H1 (cell line): Measurements from ENCODE around the gene MAGI1. TPM values are rescaled to one million over a fixed set of nuclear protein-coding genes. Genes with fewer than 3 reads are reported as not detected.

ENCODE experiments used
- CTCF ChIA-PET: fragments of 300-600 bp; sonication (Branson Sonifier 250); formaldehyde crosslinking; loops from one replicate; lab custom pipeline; 2021; ENCODE audit not compliant: partially characterized antibody; lab: Charles Lee
- POLR2A ChIA-PET: fragments of 300-600 bp; sonication (Branson Sonifier 250); formaldehyde crosslinking; loops from one replicate; lab custom pipeline; 2021; ENCODE audit warnings: inconsistent platforms; ENCODE audit not compliant: partially characterized antibody; lab: Charles Lee
- DNase-seq, 2 experiments: peaks; one replicate each; pipeline versions ENCODE4 v3.0.0 to v3.0.0-alpha.2; 2010 to 2022; ENCODE audit warnings: low spot score in 2 of 2, low read depth in 1 of 2, mixed read lengths in 1 of 2
- FAIRE-seq: peaks from 2 replicates; lab custom pipeline; 2011; peaks lifted over from hg19 to GRCh38; lab: Jason Lieb, UNC
- H2AFZ ChIP-seq: 2 replicates; pipeline ENCODE4 v1.8.1; 2012; ENCODE audit warnings: low read length, inconsistent platforms
- H2AK5ac ChIP-seq: 2 replicates; pipeline ENCODE4 v1.6.1; 2013; ENCODE audit warnings: low read depth, low read length
- H2BK120ac ChIP-seq: replicated peaks from 2 replicates; pipeline ENCODE3; 2013; ENCODE audit warnings: low read depth, low read length, inconsistent platforms
- H2BK12ac ChIP-seq: 2 replicates; pipeline ENCODE4 v1.6.1; 2013; ENCODE audit warnings: low read depth, low read length
- H2BK15ac ChIP-seq: 2 replicates; pipeline ENCODE4 v1.6.1; 2013; ENCODE audit warnings: low read length
- H2BK20ac ChIP-seq: 2 replicates; pipeline ENCODE4 v1.6.1; 2013; ENCODE audit warnings: low read length
- H2BK5ac ChIP-seq: 2 replicates; pipeline ENCODE4 v1.6.1; 2013; ENCODE audit warnings: low read depth, low read length
- H3K14ac ChIP-seq: 2 replicates; pipeline ENCODE4 v1.6.1; 2013; ENCODE audit warnings: inconsistent platforms; ENCODE audit not compliant: insufficient read length
- H3K18ac ChIP-seq: 2 replicates; pipeline ENCODE4 v1.6.1; 2013; ENCODE audit warnings: low read length; ENCODE audit errors: extremely low read depth
- H3K23ac ChIP-seq: 2 replicates; pipeline ENCODE4 v1.6.1; 2013; ENCODE audit warnings: inconsistent platforms; ENCODE audit not compliant: insufficient read length
- H3K23me2 ChIP-seq: 2 replicates; pipeline ENCODE4 v1.6.1; 2013; ENCODE audit warnings: low read depth, low read length
- H3K27ac ChIP-seq: 2 replicates; pipeline ENCODE4 v1.6.1; 2011; ENCODE audit warnings: low read depth, low read length, inconsistent platforms
- H3K27me3 ChIP-seq, 4 experiments: replicated peaks in 1 of 4; 1 replicate in 1 of 4; 2 replicates in 3 of 4; pipeline versions ENCODE4 v1.6.1 to v1.8.1; 2011 to 2013; ENCODE audit warnings: low read length in 3 of 4, mild to moderate bottlenecking in 3 of 4, inconsistent platforms in 2 of 4, mixed read lengths in 2 of 4, moderate library complexity in 1 of 4; ENCODE audit not compliant: control insufficient read depth in 3 of 4, insufficient read depth in 3 of 4; ENCODE audit errors: extremely low read depth in 1 of 4
- H3K36me3 ChIP-seq, 4 experiments: 2 replicates each; pipeline versions ENCODE4 v1.6.1 to v1.8.1; 2011 to 2013; ENCODE audit warnings: mild to moderate bottlenecking in 4 of 4, low read length in 3 of 4, moderate library complexity in 2 of 4, control low read depth in 1 of 4, inconsistent platforms in 1 of 4; ENCODE audit not compliant: insufficient read depth in 4 of 4, control insufficient read depth in 2 of 4
- H3K4ac ChIP-seq: replicated peaks from 2 replicates; pipeline ENCODE3; 2013; ENCODE audit warnings: low read length, low read depth, mixed read lengths, inconsistent platforms; ENCODE audit not compliant: insufficient read length
- H3K4me1 ChIP-seq, 4 experiments: replicated peaks in 1 of 4; 1 replicate in 1 of 4; 2 replicates in 3 of 4; pipeline versions ENCODE4 v1.6.1 to v1.8.1; 2011 to 2013; ENCODE audit warnings: low read length in 3 of 4, inconsistent platforms in 2 of 4, mixed read lengths in 1 of 4; ENCODE audit not compliant: insufficient read depth in 4 of 4, control insufficient read depth in 3 of 4
- H3K4me2 ChIP-seq, 2 experiments: 2 replicates each; pipeline versions ENCODE4 v1.6.1 to v1.8.1; 2011 to 2013; ENCODE audit warnings: low read depth in 2 of 2, low read length in 2 of 2, control low read depth in 1 of 2, inconsistent platforms in 1 of 2, mild to moderate bottlenecking in 1 of 2; ENCODE audit not compliant: insufficient read depth in 1 of 2
- H3K4me3 ChIP-seq, 4 experiments: fragments of 200-600, 300-600 bp in 1 of 4; sonication (generic), shearing (Covaris generic), sonication (Bioruptor Twin) in 1 of 4; 2 replicates each; pipeline versions ENCODE4 v1.5.1 to v1.8.1; 2011 to 2016; ENCODE audit warnings: low read length in 4 of 4, low read depth in 3 of 4, control low read depth in 2 of 4, inconsistent platforms in 2 of 4, mild to moderate bottlenecking in 2 of 4, mixed read lengths in 1 of 4, moderate library complexity in 1 of 4; ENCODE audit not compliant: insufficient read depth in 2 of 4; ENCODE audit errors: extremely low read depth in 1 of 4
- H3K56ac ChIP-seq: replicated peaks from 2 replicates; pipeline ENCODE3; 2013; ENCODE audit warnings: low read depth, mild to moderate bottlenecking, mixed read lengths, low read length, inconsistent platforms; ENCODE audit not compliant: insufficient read length
- H3K79me1 ChIP-seq: 2 replicates; pipeline ENCODE4 v1.6.1; 2013; ENCODE audit warnings: low read depth, low read length, control low read depth
- H3K79me2 ChIP-seq, 2 experiments: 2 replicates each; pipeline versions ENCODE4 v1.6.1 to v1.8.1; 2012 to 2013; ENCODE audit warnings: low read length in 2 of 2, mild to moderate bottlenecking in 2 of 2, inconsistent platforms in 1 of 2; ENCODE audit not compliant: insufficient read depth in 2 of 2, control insufficient read depth in 1 of 2
- H3K9ac ChIP-seq, 4 experiments: replicated peaks in 1 of 4; 1 replicate in 1 of 4; 2 replicates in 3 of 4; pipeline versions ENCODE4 v1.6.1 to v1.8.1; 2011 to 2013; ENCODE audit warnings: low read depth in 3 of 4, low read length in 3 of 4, control low read depth in 2 of 4, mild to moderate bottlenecking in 2 of 4, moderate library complexity in 2 of 4, inconsistent platforms in 1 of 4; ENCODE audit errors: extremely low read depth in 1 of 4
- H3K9me3 ChIP-seq, 2 experiments: 2 replicates each; pipeline versions ENCODE4 v1.6.1 to v1.8.1; 2012 to 2013; ENCODE audit warnings: mild to moderate bottlenecking in 2 of 2, moderate library complexity in 2 of 2, control low read depth in 1 of 2, inconsistent platforms in 1 of 2, low read depth in 1 of 2, low read length in 1 of 2, mixed read lengths in 1 of 2; ENCODE audit not compliant: insufficient read depth in 2 of 2
- H4K20me1 ChIP-seq, 2 experiments: replicated peaks in 1 of 2; 2 replicates each; pipeline versions ENCODE3 to v1.8.1; 2011 to 2013; ENCODE audit warnings: inconsistent platforms in 2 of 2, low read length in 2 of 2, mild to moderate bottlenecking in 1 of 2; ENCODE audit not compliant: insufficient read depth in 2 of 2, control insufficient read depth in 1 of 2
- H4K5ac ChIP-seq: 2 replicates; pipeline ENCODE4 v1.6.1; 2013; ENCODE audit warnings: low read length, low read depth, mixed read lengths, inconsistent platforms; ENCODE audit not compliant: insufficient read length
- H4K8ac ChIP-seq: 2 replicates; pipeline ENCODE4 v1.8.0; 2013; ENCODE audit warnings: mild to moderate bottlenecking, moderate library complexity, low read length, inconsistent platforms; ENCODE audit not compliant: insufficient read depth; ENCODE audit errors: extremely low read depth
- H4K91ac ChIP-seq: replicated peaks from 2 replicates; pipeline ENCODE3; 2013; ENCODE audit warnings: low read length, mixed read lengths, inconsistent platforms; ENCODE audit not compliant: insufficient read length
- CEBPB ChIP-seq: IDR thresholded peaks from 2 replicates; pipeline ENCODE4 v1.6.1; 2012; ENCODE audit warnings: low read depth, low read length
- WGBS, 2 experiments: shearing (Covaris generic) in 1 of 2; methylation state at CpG; one replicate each; pipeline versions ENCODE4 v1.1.6 to v1.1.7; 2013 to 2015; ENCODE audit warnings: low lambda C conversion rate in 2 of 2, mixed read lengths in 2 of 2, inconsistent platforms in 1 of 2, low coverage in 1 of 2, missing lambda C conversion rate in 1 of 2; ENCODE audit not compliant: insufficient replicate concordance in 2 of 2, insufficient coverage in 1 of 2, insufficient read length in 1 of 2; ENCODE audit errors: extremely low coverage in 1 of 2, missing lambda C conversion rate in 1 of 2; 5-methylcytosine and 5-hydroxymethylcytosine counted together
- polyA plus RNA-seq, 7 experiments: library from polyadenylated mRNA; depleted of rRNA in 3 of 7; stranded (reverse) in 5 of 7; unstranded in 2 of 7; fragments of >200 nt in 5 of 7; fragments of 200-250 nt in 2 of 7; gene quantifications; 1 replicate in 5 of 7; 2 replicates in 1 of 7; 4 replicates in 1 of 7; pipeline versions ENCODE4 v1.2.1 to v1.2.3, GENCODE V29; 2011 to 2013; ENCODE audit warnings: missing spikeins in 2 of 7, mixed read lengths in 2 of 7
- total RNA-seq: library from RNA; stranded (reverse); fragmentation: NEBNext Ultra II Directional; extraction: Animal tissue kit (Norgen Biotek cat#: 25700); gene quantifications from 2 replicates; pipeline ENCODE4 v1.2.1, GENCODE V29; 2021
- TF ChIP-seq, protein P1 (sequence below): IDR thresholded peaks from 2 replicates; pipeline ENCODE4 v1.6.1; 2012; ENCODE audit warnings: inconsistent platforms
- TF ChIP-seq, protein P2 (sequence below), 3 experiments: IDR thresholded peaks; 1 replicate in 2 of 3; 2 replicates in 1 of 3; pipeline versions ENCODE4 v1.5.1 to v1.6.1; 2011; ENCODE audit warnings: low read length in 3 of 3, mild to moderate bottlenecking in 3 of 3, inconsistent platforms in 2 of 3, low read depth in 1 of 3, moderate library complexity in 1 of 3; ENCODE audit not compliant: insufficient read depth in 1 of 3; ENCODE audit errors: control extremely low read depth in 1 of 3

The MAGI1 gene
- total and polyA plus RNA-seq, 2 of the 8 experiments (the other 6 are each of a cell fraction or from before 2014, with no cell fraction given), result 19.8 to 78.0 TPM

DNA sequence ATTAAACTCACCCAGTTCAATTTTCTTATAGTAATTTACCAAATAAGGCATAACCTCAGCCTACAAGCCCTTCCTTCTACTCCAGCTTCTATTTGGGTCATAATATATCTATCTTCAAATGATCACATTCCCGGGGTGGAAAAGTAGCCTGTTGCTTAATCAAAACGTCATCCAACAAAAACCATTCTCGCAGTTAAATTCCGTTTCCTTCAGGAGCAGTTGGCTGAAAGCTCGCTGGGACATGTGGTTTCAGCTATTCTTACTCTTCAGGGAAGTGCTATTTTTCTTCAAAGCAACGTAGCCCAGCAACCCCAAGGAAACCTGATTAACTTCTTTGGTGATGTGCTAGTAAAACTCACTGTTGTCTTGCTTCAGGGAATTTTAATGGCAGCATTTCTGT is 59.6 kb downstream of the MAGI1 start:
- H2BK12ac ChIP-seq, result no peak overlapping the region
- no peak for DNase-seq
- CTCF ChIA-PET, result interaction anchor here (1.4 to 1.8 kb wide), 2 partner anchors 13 to 17 kb away, joined by 4 to 5 read pairs; no protein-coding TSS in a partner anchor

More for the DNA sequence above, 59.6 kb downstream of the MAGI1 start:
- H4K8ac ChIP-seq, result no peak overlapping the region
- no peak overlapping the region for H3K27ac ChIP-seq
- H3K18ac ChIP-seq, result no peak overlapping the region
- peaks cover 0 to 10% (median 0%) of the 10 kb centered on the region in 4 experiments; a peak in 2 of 7 replicates for H3K4me1 ChIP-seq
- H4K91ac ChIP-seq, result no peak overlapping the region
- H3K9ac ChIP-seq, result no peak overlapping the region
- H3K56ac ChIP-seq, result no peak overlapping the region
- no peaks in the 10 kb centered on the region for H3K27me3 ChIP-seq
- H2AK5ac ChIP-seq, result no peak overlapping the region
- no peak overlapping the region for H3K23ac ChIP-seq
- H4K5ac ChIP-seq, result no peak overlapping the region
- H3K23me2 ChIP-seq, result no peaks in the 10 kb centered on the region
- TF ChIP-seq, protein P1, sequence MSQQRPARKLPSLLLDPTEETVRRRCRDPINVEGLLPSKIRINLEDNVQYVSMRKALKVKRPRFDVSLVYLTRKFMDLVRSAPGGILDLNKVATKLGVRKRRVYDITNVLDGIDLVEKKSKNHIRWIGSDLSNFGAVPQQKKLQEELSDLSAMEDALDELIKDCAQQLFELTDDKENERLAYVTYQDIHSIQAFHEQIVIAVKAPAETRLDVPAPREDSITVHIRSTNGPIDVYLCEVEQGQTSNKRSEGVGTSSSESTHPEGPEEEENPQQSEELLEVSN, result no peak
- TF ChIP-seq, protein P2, sequence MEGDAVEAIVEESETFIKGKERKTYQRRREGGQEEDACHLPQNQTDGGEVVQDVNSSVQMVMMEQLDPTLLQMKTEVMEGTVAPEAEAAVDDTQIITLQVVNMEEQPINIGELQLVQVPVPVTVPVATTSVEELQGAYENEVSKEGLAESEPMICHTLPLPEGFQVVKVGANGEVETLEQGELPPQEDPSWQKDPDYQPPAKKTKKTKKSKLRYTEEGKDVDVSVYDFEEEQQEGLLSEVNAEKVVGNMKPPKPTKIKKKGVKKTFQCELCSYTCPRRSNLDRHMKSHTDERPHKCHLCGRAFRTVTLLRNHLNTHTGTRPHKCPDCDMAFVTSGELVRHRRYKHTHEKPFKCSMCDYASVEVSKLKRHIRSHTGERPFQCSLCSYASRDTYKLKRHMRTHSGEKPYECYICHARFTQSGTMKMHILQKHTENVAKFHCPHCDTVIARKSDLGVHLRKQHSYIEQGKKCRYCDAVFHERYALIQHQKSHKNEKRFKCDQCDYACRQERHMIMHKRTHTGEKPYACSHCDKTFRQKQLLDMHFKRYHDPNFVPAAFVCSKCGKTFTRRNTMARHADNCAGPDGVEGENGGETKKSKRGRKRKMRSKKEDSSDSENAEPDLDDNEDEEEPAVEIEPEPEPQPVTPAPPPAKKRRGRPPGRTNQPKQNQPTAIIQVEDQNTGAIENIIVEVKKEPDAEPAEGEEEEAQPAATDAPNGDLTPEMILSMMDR (IDR thresholded peaks at IDR 0.05; ENCODE audit: control extremely low read depth in 1 of 3, insufficient read depth in 1 of 3, low read depth in 1 of 3, low read length in 3 of 3), result no peak
- peak; percentile 43; the same call in 1 of the 2 replicates for TF ChIP-seq CEBPB
- no peak overlapping the region for H3K4me3 ChIP-seq
- no peaks in the 10 kb centered on the region for H4K20me1 ChIP-seq
- no peak overlapping the region for H2BK5ac ChIP-seq
- POLR2A ChIA-PET, result interaction anchor here (0.9 to 2.5 kb wide), 5 partner anchors 9 to 58 kb away, joined by 3 to 9 read pairs (median 5); no protein-coding TSS in a partner anchor
- no peak overlapping the region for H2BK15ac ChIP-seq
- peaks cover 2% of the 10 kb centered on the region; the same call in 1 of the 2 replicates for H3K79me1 ChIP-seq
- H3K36me3 ChIP-seq, result peaks cover 0 to 5% (median 2%) of the 10 kb centered on the region in 4 experiments; a peak in 1 of 8 replicates
- no peak overlapping the region for H2BK120ac ChIP-seq
- no peaks in the 10 kb centered on the region for H3K9me3 ChIP-seq
- H2AFZ ChIP-seq, result no peak overlapping the region
- H3K4ac ChIP-seq, result no peak overlapping the region
- 83% methylated on average over 6 of the region's 6 CpGs; no CpG with 5 or more reads in 1 of the 2 experiments for WGBS, 2 experiments
- H2BK20ac ChIP-seq, result no peak overlapping the region
- peaks cover 0 to 18% of the 10 kb centered on the region in 2 experiments; a peak in 1 of 4 replicates for H3K79me2 ChIP-seq
- FAIRE-seq, result peak; percentile 69
- H3K14ac ChIP-seq, result no peak overlapping the region
- no peak overlapping the region for H3K4me2 ChIP-seq
